ENCODE results near the gene CACNA1F. TPM values are rescaled to one million over a fixed set of nuclear protein-coding genes. Genes with fewer than 3 reads are reported as not detected.

The CACNA1F gene
- total and polyA plus RNA-seq, 8 donors, result 0.06 to 6.1 (median 0.27) TPM; not detected in 2

GRCh38 chrX:49191574-49192011 is 41.5 kb downstream of the CACNA1F start:
- Histone ChIP-seq H3K9me3 (peaks cover 0 to 8% (median 3%) of the 10 kb centered on the region in 4 donors), H3K36me3 (no peaks in the 10 kb centered on the region), H3K27me3 (no peaks in the 10 kb centered on the region), H3K4me1 (peaks cover 0 to 22% (median 12%) of the 10 kb centered on the region in 4 donors), H3K27ac (peak overlapping the region; percentile 87 to 95 (median 89)), H3K4me3 (peak overlapping the region; percentile 57 to 61 (median 58))
- 0 to 54% (median 4%) methylated on average over 6 to 34 of the region's 34 CpGs for WGBS, 5 donors
- DNase-seq, result no peak
- intact Hi-C loops (cut with DNase I; ENCODE audit: low total_unique reads), result no loop called here
- TF ChIP-seq EP300 (IDR thresholded peaks at IDR 0.05) (no peak), POLR2AphosphoS5 (IDR thresholded peaks at IDR 0.05) (no peak), CTCF (IDR thresholded peaks at IDR 0.05) (no peak), POLR2A (IDR thresholded peaks at IDR 0.05) (no peak)

- WGBS, 5 donors, result 0 to 40% (median 4%) methylated on average over 25 to 32 of the region's 32 CpGs
- Histone ChIP-seq H3K9me3 (peaks cover 0 to 8% (median 3%) of the 10 kb centered on the region in 4 donors), H3K27ac (peak overlapping the region; percentile 88 to 95 (median 89)), H3K4me3 (peak overlapping the region; percentile 57 to 61 (median 58)), H3K27me3 (no peaks in the 10 kb centered on the region), H3K36me3 (no peaks in the 10 kb centered on the region), H3K4me1 (peaks cover 0 to 24% (median 12%) of the 10 kb centered on the region in 4 donors)
- TF ChIP-seq POLR2AphosphoS5 (IDR thresholded peaks at IDR 0.05) (peak; percentile 59 to 89 (median 87)), POLR2A (IDR thresholded peaks at IDR 0.05) (peak in 1 of 4 donors; percentile 76), CTCF (IDR thresholded peaks at IDR 0.05) (no peak), EP300 (IDR thresholded peaks at IDR 0.05) (no peak)
- intact Hi-C loops (cut with DNase I; ENCODE audit: low total_unique reads), result no loop called here
- DNase-seq, result peak; percentile 90 to 98
These were observed 42.1 kb downstream of the CACNA1F start for GRCh38 chrX:49190821-49191573.

GRCh38 chrX:49189606-49190005 is 43.5 kb downstream of the CACNA1F start:
- Histone ChIP-seq H3K4me1 (peaks cover 6 to 35% (median 21%) of the 10 kb centered on the region in 4 donors), H3K36me3 (no peaks in the 10 kb centered on the region), H3K9me3 (peaks cover 0 to 8% (median 3%) of the 10 kb centered on the region in 4 donors), H3K4me3 (peak overlapping the region in 2 of 4 donors; percentile 30 to 48), H3K27me3 (no peaks in the 10 kb centered on the region), H3K27ac (peak overlapping the region in 4 of 5 donors; percentile 82 to 89 (median 87))
- 57 to 72% (median 67%) methylated on average over 6 of the region's 6 CpGs for WGBS, 5 donors
- no peak for TF ChIP-seq POLR2AphosphoS5 (IDR thresholded peaks at IDR 0.05)
- TF ChIP-seq CTCF (IDR thresholded peaks at IDR 0.05), result no peak
- no peak for TF ChIP-seq POLR2A (IDR thresholded peaks at IDR 0.05)
- no peak for TF ChIP-seq EP300 (IDR thresholded peaks at IDR 0.05)
- DNase-seq, result no peak
- intact Hi-C loops (cut with DNase I; ENCODE audit: low total_unique reads), result no loop called here

- 59 to 71% (median 64%) methylated on average over 8 of the region's 8 CpGs for WGBS, 5 donors
- TF ChIP-seq CTCF (IDR thresholded peaks at IDR 0.05), result no peak
- no peak for TF ChIP-seq POLR2AphosphoS5 (IDR thresholded peaks at IDR 0.05)
- no peak for TF ChIP-seq EP300 (IDR thresholded peaks at IDR 0.05)
- Histone ChIP-seq H3K36me3 (peaks cover 0 to 4% (median 2%) of the 10 kb centered on the region in 4 donors), H3K27me3 (no peaks in the 10 kb centered on the region), H3K9me3 (peaks cover 0 to 8% (median 3%) of the 10 kb centered on the region in 4 donors), H3K27ac (peak overlapping the region in 1 of 5 donors; percentile 20), H3K4me1 (peaks cover 9 to 43% (median 28%) of the 10 kb centered on the region in 4 donors), H3K4me3 (no peak overlapping the region)
- no peak for DNase-seq
- intact Hi-C loops (cut with DNase I; ENCODE audit: low total_unique reads), result no loop called here
These were observed 44.6 kb downstream of the CACNA1F start for GRCh38 chrX:49188468-49189076.

All from stomach (tissue), 9 donors.